GM23248 (cell line): ENCODE measurements around the gene FMN2.

Experiments used
- EZH2 ChIP-seq: fragments of 200-600 bp; sonication (generic); IDR thresholded peaks from 2 replicates; pipeline ENCODE4 v1.6.1; 2018; ENCODE audit warnings: antibody characterized with exemption, mild to moderate bottlenecking; ENCODE audit not compliant: insufficient read depth, poor library complexity, severe bottlenecking
- EZH2phosphoT487 ChIP-seq: fragments of 200-600 bp; sonication (generic); IDR thresholded peaks from 2 replicates; pipeline ENCODE4 v1.6.1; 2018; ENCODE audit warnings: antibody characterized with exemption, moderate library complexity, mild to moderate bottlenecking, low read depth; ENCODE audit not compliant: insufficient read depth

GRCh38 chr1:240462277-240462676 lies 370.6 kb downstream of the FMN2 start:
- no peak for TF ChIP-seq EZH2
- no peak for TF ChIP-seq EZH2phosphoT487
